MM.1S (cell line): ENCODE measurements around the gene CHCT1.

Source experiments
- DNase-seq: peaks from one replicate; pipeline ENCODE4 v3.0.0-alpha.2; 2015
- H2AFZ ChIP-seq: fragments of 300-600 bp; sonication (generic); 2 replicates; pipeline ENCODE4 v1.6.0; 2016; ENCODE audit warnings: antibody characterized with exemption, low read length
- H3F3A ChIP-seq: fragments of 300-600 bp; sonication (generic); 2 replicates; pipeline ENCODE4 v1.6.1; 2016; ENCODE audit warnings: mild to moderate bottlenecking, antibody characterized with exemption, low read length, moderate library complexity, mixed read lengths; ENCODE audit not compliant: insufficient read depth
- H3K27ac ChIP-seq: fragments of 300-600 bp; sonication (generic); 2 replicates; pipeline ENCODE4 v1.5.1; 2016; ENCODE audit warnings: mild to moderate bottlenecking, low read length
- H3K27me3 ChIP-seq: fragments of 300-600 bp; sonication (generic); replicated peaks from 2 replicates; pipeline ENCODE4 v1.6.0; 2016; ENCODE audit warnings: low read length; ENCODE audit not compliant: insufficient read depth
- H3K36me3 ChIP-seq: fragments of 300-600 bp; sonication (generic); replicated peaks from 2 replicates; pipeline ENCODE4 v1.6.1; 2016; ENCODE audit warnings: mild to moderate bottlenecking, low read length, mixed read lengths; ENCODE audit not compliant: insufficient read depth
- H3K4me1 ChIP-seq: fragments of 300-600 bp; sonication (generic); 2 replicates; pipeline ENCODE4 v1.6.1; 2016; ENCODE audit warnings: low read length, mixed read lengths
- H3K4me2 ChIP-seq: fragments of 300-600 bp; sonication (generic); 2 replicates; pipeline ENCODE4 v1.6.0; 2016; ENCODE audit warnings: low read depth, low read length
- H3K4me3 ChIP-seq: fragments of 300-600 bp; sonication (generic); 2 replicates; pipeline ENCODE4 v1.5.1; 2016; ENCODE audit warnings: low read length, mixed read lengths
- H3K79me2 ChIP-seq: fragments of 300-600 bp; sonication (generic); 2 replicates; pipeline ENCODE4 v1.6.1; 2016; ENCODE audit warnings: mixed run types, low read length, mixed read lengths
- H3K9ac ChIP-seq: fragments of 300-600 bp; sonication (generic); 2 replicates; pipeline ENCODE4 v1.6.1; 2016; ENCODE audit warnings: low read length, mixed read lengths
- H3K9me2 ChIP-seq: fragments of 300-600 bp; sonication (generic); replicated peaks from 2 replicates; pipeline ENCODE4 v1.6.1; 2016; ENCODE audit warnings: mild to moderate bottlenecking, low read length, mixed read lengths; ENCODE audit not compliant: insufficient read depth
- H3K9me3 ChIP-seq: fragments of 300-600 bp; sonication (generic); replicated peaks from 2 replicates; pipeline ENCODE4 v1.6.1; 2016; ENCODE audit warnings: mild to moderate bottlenecking, low read length, mixed read lengths; ENCODE audit not compliant: insufficient read depth
- H4K20me1 ChIP-seq: fragments of 300-600 bp; sonication (generic); 2 replicates; pipeline ENCODE4 v1.6.1; 2016; ENCODE audit warnings: mild to moderate bottlenecking, low read length, moderate library complexity, mixed read lengths; ENCODE audit not compliant: insufficient read depth
- CTCF ChIP-seq: fragments of 300-600 bp; sonication (generic); IDR thresholded peaks from 2 replicates; pipeline ENCODE4 v1.5.1; 2016; ENCODE audit warnings: antibody characterized with exemption, low read length, mixed read lengths
- EZH2 ChIP-seq: fragments of 300-600 bp; sonication (generic); optimal IDR thresholded peaks from 2 replicates; pipeline ENCODE3; 2017; ENCODE audit warnings: low read depth, mild to moderate bottlenecking, antibody characterized with exemption, low read length, mixed read lengths
- EZH2phosphoT487 ChIP-seq: fragments of 300-600 bp; sonication (generic); IDR thresholded peaks from 2 replicates; pipeline ENCODE4 v1.6.1; 2018; ENCODE audit warnings: antibody characterized with exemption, low read length

The CHCT1 gene

DNA sequence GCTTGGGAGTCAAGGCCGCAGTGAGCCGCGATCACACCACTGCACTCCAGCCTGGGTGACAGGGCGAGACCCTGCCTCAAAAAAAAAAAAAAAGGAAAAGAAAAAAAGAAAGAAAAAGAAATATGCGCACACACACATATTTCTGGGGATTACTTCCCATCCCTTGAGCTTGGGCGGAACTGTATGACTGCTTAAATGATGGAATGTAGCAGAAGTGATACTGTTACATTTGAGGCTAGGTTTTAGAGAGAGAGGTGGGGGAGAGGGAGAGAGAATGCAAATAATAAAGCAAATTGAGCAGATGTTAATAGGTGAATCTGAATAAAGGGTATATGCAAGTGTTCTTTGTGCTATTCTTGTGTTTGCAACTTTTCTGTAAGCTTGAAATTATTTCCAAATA, 18.3 kb upstream of the CHCT1 start:
- H2AFZ ChIP-seq: no peak overlapping the region
- H4K20me1 ChIP-seq: no peaks in the 10 kb centered on the region
- H3K4me3 ChIP-seq: no peak overlapping the region
- no peaks in the 10 kb centered on the region for H3K9me3 ChIP-seq
- TF ChIP-seq EZH2 (no peak), EZH2phosphoT487 (no peak), CTCF (no peak)
- no peak overlapping the region for H3K27ac ChIP-seq
- no peaks in the 10 kb centered on the region for H3K9me2 ChIP-seq
- no peak overlapping the region for H3K9ac ChIP-seq
- no peaks in the 10 kb centered on the region for H3K27me3 ChIP-seq
- H3K4me2 ChIP-seq: no peak overlapping the region
- H3K36me3 ChIP-seq: no peaks in the 10 kb centered on the region
- H3K4me1 ChIP-seq: no peaks in the 10 kb centered on the region
- no peak for DNase-seq
- H3K79me2 ChIP-seq: no peaks in the 10 kb centered on the region
- H3F3A ChIP-seq: no peaks in the 10 kb centered on the region

DNA sequence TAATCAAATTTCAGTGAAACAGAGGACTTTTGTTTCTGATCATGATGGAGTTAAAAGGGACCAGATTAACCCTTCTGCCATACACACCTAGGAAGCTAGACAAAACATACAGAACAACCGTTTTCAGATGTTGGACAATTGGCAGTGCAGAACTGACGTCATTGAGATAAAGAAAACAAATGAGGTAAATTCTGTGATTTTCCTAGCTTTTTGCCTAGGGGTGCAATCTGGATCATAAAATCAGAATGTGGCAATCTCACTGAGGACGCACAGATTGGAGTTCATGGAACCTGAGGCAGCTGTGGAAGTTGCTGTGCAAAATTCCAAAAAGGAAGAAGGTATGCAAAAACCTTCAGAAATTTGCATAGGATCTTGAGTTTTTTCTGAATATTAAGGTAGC, 15.4 kb upstream of the CHCT1 start:
- no peak for TF ChIP-seq EZH2
- no peak for TF ChIP-seq CTCF
- TF ChIP-seq EZH2phosphoT487: no peak
- Histone ChIP-seq H2AFZ (no peak overlapping the region), H3K9ac (no peak overlapping the region), H3K4me3 (no peak overlapping the region), H3K9me2 (no peaks in the 10 kb centered on the region), H4K20me1 (no peaks in the 10 kb centered on the region), H3K27me3 (no peaks in the 10 kb centered on the region), H3K4me1 (no peaks in the 10 kb centered on the region), H3K36me3 (no peaks in the 10 kb centered on the region), H3K4me2 (no peak overlapping the region), H3K27ac (no peak overlapping the region), H3K9me3 (no peaks in the 10 kb centered on the region), H3F3A (no peaks in the 10 kb centered on the region), H3K79me2 (no peaks in the 10 kb centered on the region)
- no peak for DNase-seq

DNA sequence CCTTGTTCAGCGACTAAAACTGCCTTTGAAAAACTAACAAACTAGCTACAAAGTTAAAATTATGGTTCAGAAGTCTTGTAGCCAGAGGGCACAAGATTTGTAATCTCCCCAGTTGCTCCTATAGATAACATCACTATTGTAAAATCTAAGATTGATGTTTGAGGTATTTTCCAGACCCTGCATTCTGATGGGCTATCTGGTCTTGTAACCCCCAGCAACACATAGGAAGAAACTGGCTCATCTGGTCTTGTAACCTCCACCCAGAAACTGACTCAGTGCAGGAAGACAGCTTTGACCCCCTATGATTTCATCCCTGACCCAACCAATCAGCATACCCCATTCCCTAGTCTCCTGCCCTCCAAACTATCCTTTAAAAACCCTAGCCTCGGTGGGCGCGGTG, 12.3 kb upstream of the CHCT1 start:
- TF ChIP-seq CTCF: no peak
- TF ChIP-seq EZH2: no peak
- TF ChIP-seq EZH2phosphoT487: no peak
- Histone ChIP-seq H3K4me2 (no peak overlapping the region), H3K9ac (no peak overlapping the region), H3K79me2 (no peaks in the 10 kb centered on the region), H4K20me1 (no peaks in the 10 kb centered on the region), H3K27ac (no peak overlapping the region), H3K27me3 (no peaks in the 10 kb centered on the region), H2AFZ (no peak overlapping the region), H3K4me1 (no peaks in the 10 kb centered on the region), H3K4me3 (no peak overlapping the region), H3K36me3 (no peaks in the 10 kb centered on the region), H3K9me2 (no peaks in the 10 kb centered on the region), H3K9me3 (no peaks in the 10 kb centered on the region), H3F3A (no peaks in the 10 kb centered on the region)
- DNase-seq: no peak

DNA sequence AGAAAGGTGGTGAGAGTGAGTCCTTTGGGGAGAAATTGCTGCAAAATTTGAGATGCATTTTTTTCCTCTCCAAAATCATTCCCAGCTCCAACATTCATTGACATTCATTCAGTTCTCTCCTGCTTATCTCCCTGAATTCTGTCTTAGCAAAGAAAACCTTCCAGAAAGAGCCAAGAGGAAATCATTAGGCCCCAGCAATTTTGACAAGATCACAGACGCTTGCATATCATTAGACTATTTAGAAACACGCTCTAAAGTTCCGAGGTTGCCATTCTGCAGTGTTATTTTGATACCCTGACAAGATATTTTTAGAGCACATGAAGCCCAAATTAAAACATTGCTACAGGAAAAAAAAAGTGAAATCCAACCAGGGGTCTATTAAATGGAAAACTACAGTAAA, 9.6 kb upstream of the CHCT1 start:
- TF ChIP-seq CTCF (no peak), EZH2 (no peak), EZH2phosphoT487 (no peak)
- H3K4me3 ChIP-seq: no peak overlapping the region
- H3K27ac ChIP-seq: no peak overlapping the region
- H3F3A ChIP-seq: no peaks in the 10 kb centered on the region
- no peak overlapping the region for H3K4me2 ChIP-seq
- H3K9me3 ChIP-seq: no peaks in the 10 kb centered on the region
- no peak overlapping the region for H2AFZ ChIP-seq
- no peak for DNase-seq
- H3K27me3 ChIP-seq: no peaks in the 10 kb centered on the region
- no peaks in the 10 kb centered on the region for H3K4me1 ChIP-seq
- no peaks in the 10 kb centered on the region for H3K79me2 ChIP-seq
- no peaks in the 10 kb centered on the region for H3K36me3 ChIP-seq
- H4K20me1 ChIP-seq: no peaks in the 10 kb centered on the region
- H3K9me2 ChIP-seq: no peaks in the 10 kb centered on the region
- H3K9ac ChIP-seq: no peak overlapping the region
